Neural cell (in vitro differentiated cells): Measurements from ENCODE around the gene ATXN7L1. TPM values are rescaled to one million over a fixed set of nuclear protein-coding genes. Genes with fewer than 3 reads are reported as not detected.

Source experiments
- H2AFZ ChIP-seq: fragments of 200-600, 300-800 bp; sonication (generic), shearing (Covaris generic); 2 replicates; pipeline ENCODE4 v1.6.0; 2014; ENCODE audit warnings: low read depth, mild to moderate bottlenecking, antibody characterized with exemption, low read length, moderate library complexity
- H3F3A ChIP-seq: fragments of 200-600 bp; shearing (Covaris generic); 2 replicates; pipeline ENCODE4 v1.6.1; 2016; ENCODE audit warnings: mild to moderate bottlenecking, moderate library complexity, mixed read lengths, antibody characterized with exemption, low read length; ENCODE audit not compliant: insufficient read depth, poor library complexity, severe bottlenecking
- H3K27ac ChIP-seq: fragments of 200-600, 300-800 bp; sonication (generic), shearing (Covaris generic); 2 replicates; pipeline ENCODE4 v1.5.1; 2014; ENCODE audit warnings: mild to moderate bottlenecking, low read length, moderate library complexity
- H3K27me3 ChIP-seq: fragments of 300-800, 200-600 bp; sonication (generic), shearing (Covaris generic); 2 replicates; pipeline ENCODE4 v1.6.0; 2014; ENCODE audit warnings: mild to moderate bottlenecking, low read depth, low read length, moderate library complexity; ENCODE audit not compliant: insufficient read depth
- H3K36me3 ChIP-seq: fragments of 300-800, 200-600 bp; sonication (generic), shearing (Covaris generic); 2 replicates; pipeline ENCODE4 v1.5.1; 2014; ENCODE audit warnings: mild to moderate bottlenecking, antibody characterized with exemption, low read length, moderate library complexity; ENCODE audit not compliant: insufficient read depth
- H3K4me2 ChIP-seq: fragments of 300-800, 200-600 bp; sonication (generic), shearing (Covaris generic); 2 replicates; pipeline ENCODE4 v1.6.0; 2014; ENCODE audit warnings: mild to moderate bottlenecking, low read length
- H3K4me3 ChIP-seq: fragments of 300-800, 200-600 bp; sonication (generic), shearing (Covaris generic); 2 replicates; pipeline ENCODE4 v1.5.1; 2014; ENCODE audit warnings: mild to moderate bottlenecking, low read length, moderate library complexity
- H3K79me2 ChIP-seq: fragments of 200-600 bp; shearing (Covaris generic); replicated peaks from 2 replicates; pipeline ENCODE4 v1.6.0; 2014; ENCODE audit warnings: mild to moderate bottlenecking, low read length, moderate library complexity; ENCODE audit not compliant: insufficient read depth
- H3K9ac ChIP-seq: fragments of 300-800, 200-600 bp; sonication (generic), shearing (Covaris generic); 2 replicates; pipeline ENCODE4 v1.6.1; 2016; ENCODE audit warnings: mild to moderate bottlenecking, low read length, mixed read lengths
- H3K9me2 ChIP-seq: fragments of 200-600 bp; shearing (Covaris generic); 2 replicates; pipeline ENCODE4 v1.6.1; 2016; ENCODE audit warnings: mild to moderate bottlenecking, low read length, mixed read lengths; ENCODE audit not compliant: insufficient read depth
- H3K9me3 ChIP-seq: fragments of 200-600, 300-800 bp; sonication (generic), shearing (Covaris generic); 2 replicates; pipeline ENCODE4 v1.6.1; 2016; ENCODE audit warnings: mild to moderate bottlenecking, mixed run types, low read length, moderate library complexity, mixed read lengths
- H4K20me1 ChIP-seq: fragments of 200-600 bp; shearing (Covaris generic); 2 replicates; pipeline ENCODE4 v1.6.1; 2016; ENCODE audit warnings: mild to moderate bottlenecking, mixed run types; ENCODE audit not compliant: insufficient read depth
- EP300 ChIP-seq: fragments of 450-650 bp; conservative IDR thresholded peaks from 2 replicates; pipeline ENCODE4 v1.6.1; 2014; ENCODE audit warnings: antibody characterized with exemption, mild to moderate bottlenecking, moderate library complexity; ENCODE audit not compliant: poor library complexity, severe bottlenecking
- EZH2 ChIP-seq: fragments of 200-600, 300-800 bp; shearing (Covaris generic), sonication (generic); IDR thresholded peaks from 2 replicates; pipeline ENCODE4 v1.6.1; 2014; ENCODE audit warnings: antibody characterized with exemption, low read length, borderline replicate concordance, mild to moderate bottlenecking; ENCODE audit not compliant: insufficient read depth, poor library complexity, severe bottlenecking
- MXI1 ChIP-seq: fragments of 450-650 bp; conservative IDR thresholded peaks from 2 replicates; pipeline ENCODE4 v1.6.1; 2014; ENCODE audit warnings: antibody characterized with exemption, mild to moderate bottlenecking; ENCODE audit not compliant: poor library complexity, severe bottlenecking
- POLR2AphosphoS5 ChIP-seq: IDR thresholded peaks from 2 replicates; pipeline ENCODE4 v1.6.1; 2012
- RAD21 ChIP-seq: fragments of 450-650 bp; conservative IDR thresholded peaks from 2 replicates; pipeline ENCODE4 v1.6.1; 2014; ENCODE audit warnings: antibody characterized with exemption, mild to moderate bottlenecking, moderate library complexity
- SMC3 ChIP-seq: fragments of 450-650 bp; conservative IDR thresholded peaks from 2 replicates; pipeline ENCODE4 v1.6.1; 2014; ENCODE audit warnings: antibody characterized with exemption, mild to moderate bottlenecking, moderate library complexity; ENCODE audit not compliant: poor library complexity
- TAF1 ChIP-seq: IDR thresholded peaks from 2 replicates; pipeline ENCODE4 v1.6.1; 2012; ENCODE audit warnings: low read depth
- polyA plus RNA-seq: library from polyadenylated mRNA; depleted of rRNA; stranded (reverse); fragments of >200 nt; gene quantifications from 2 replicates; pipeline ENCODE4 v1.2.3, GENCODE V29; 2014
- TF ChIP-seq, protein P1 (sequence below): IDR thresholded peaks from 2 replicates; pipeline ENCODE4 v1.6.1; 2012; ENCODE audit warnings: borderline replicate concordance
- TF ChIP-seq, protein P2 (sequence below): fragments of 450-650 bp; IDR thresholded peaks from 2 replicates; pipeline ENCODE4 v1.5.1; 2014; ENCODE audit warnings: antibody characterized with exemption, mild to moderate bottlenecking, moderate library complexity; ENCODE audit not compliant: poor library complexity, severe bottlenecking

ATXN7L1 gene
- polyA plus RNA-seq, 1 donor from 2014 or later = 4.3 TPM

DNA sequence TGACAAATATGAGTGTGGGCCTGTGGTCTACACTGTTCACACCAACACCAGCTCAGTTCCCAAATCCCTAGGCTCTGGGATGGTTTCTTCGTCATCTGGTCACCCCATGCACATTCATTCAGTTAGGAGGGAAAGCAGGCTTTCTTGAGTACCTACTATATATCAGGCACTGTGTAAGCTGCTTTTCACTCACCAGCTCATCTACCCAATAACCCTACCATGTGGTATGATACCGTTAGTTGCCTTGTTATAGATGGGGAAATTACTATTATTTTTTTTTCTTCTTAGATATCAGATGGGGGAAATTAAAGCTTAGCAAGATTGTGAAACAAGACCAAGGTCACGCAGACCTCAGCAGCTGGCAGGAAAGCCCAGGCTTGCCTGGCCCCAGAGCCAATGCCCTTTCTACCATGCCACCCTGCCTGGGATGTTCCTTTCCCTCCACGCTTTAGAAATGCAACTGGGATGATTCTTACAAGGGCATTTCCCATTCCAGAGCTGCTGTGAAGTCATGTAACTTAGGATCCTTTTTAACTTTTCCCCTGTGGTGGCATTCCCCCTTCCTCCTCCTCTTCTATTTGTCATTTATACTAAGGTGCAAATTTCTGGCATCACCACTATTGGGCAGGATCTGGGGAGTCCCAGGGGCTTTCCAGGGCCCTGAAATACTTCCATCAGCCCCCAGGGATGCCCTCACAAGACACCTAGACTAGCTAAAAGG is 202.0 kb downstream of the ATXN7L1 start:
- no peak overlapping the region for H2AFZ ChIP-seq
- no peaks in the 10 kb centered on the region for H3K9me2 ChIP-seq
- H3K27ac ChIP-seq = no peak overlapping the region
- H3K4me2 ChIP-seq = no peak overlapping the region
- no peak for TF ChIP-seq POLR2AphosphoS5
- TF ChIP-seq RAD21 = no peak
- H3K36me3 ChIP-seq = no peaks in the 10 kb centered on the region
- no peaks in the 10 kb centered on the region for H3K79me2 ChIP-seq
- no peaks in the 10 kb centered on the region for H3K27me3 ChIP-seq
- no peaks in the 10 kb centered on the region for H3K9me3 ChIP-seq
- H4K20me1 ChIP-seq = no peaks in the 10 kb centered on the region
- no peak overlapping the region for H3K4me3 ChIP-seq
- no peak overlapping the region for H3K9ac ChIP-seq
- H3F3A ChIP-seq = no peaks in the 10 kb centered on the region

DNA sequence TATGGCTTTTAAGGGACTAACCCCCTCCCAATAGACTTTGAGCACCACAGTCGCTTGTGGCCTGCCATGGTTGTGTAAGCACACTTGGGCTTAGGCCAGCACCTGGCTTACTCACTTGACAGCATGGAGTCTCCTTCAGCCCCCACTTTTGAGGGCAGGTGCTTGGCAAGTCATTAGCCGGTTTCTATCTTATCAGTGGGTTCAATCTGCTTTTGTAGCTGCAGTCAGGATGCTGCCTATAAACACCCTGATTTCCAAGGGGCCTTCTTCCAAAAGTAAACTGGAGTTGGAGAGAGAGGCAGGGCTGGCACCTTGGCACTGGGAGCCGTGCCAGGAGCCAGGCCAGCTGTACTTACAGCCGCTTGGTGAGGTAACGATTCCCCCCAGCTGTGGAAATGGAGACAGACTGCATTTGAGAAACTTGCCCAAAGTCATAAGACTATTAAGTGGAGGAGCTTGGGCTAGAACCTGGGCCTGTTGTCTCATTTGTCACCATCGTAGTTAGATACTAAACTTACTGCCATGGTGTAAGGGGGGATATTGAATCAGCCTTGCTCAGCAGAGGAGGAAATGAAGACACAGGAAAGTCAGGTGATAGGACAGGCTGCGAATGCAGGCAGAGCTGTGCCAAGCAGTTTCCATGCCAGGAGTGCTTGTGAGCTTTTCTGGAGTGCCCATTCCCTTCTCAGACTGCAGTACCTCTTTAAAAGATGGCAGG is 202.9 kb downstream of the ATXN7L1 start:
- no peaks in the 10 kb centered on the region for H3F3A ChIP-seq
- H2AFZ ChIP-seq = no peak overlapping the region
- H3K79me2 ChIP-seq = no peaks in the 10 kb centered on the region
- no peak overlapping the region for H3K4me3 ChIP-seq
- TF ChIP-seq, protein P1, sequence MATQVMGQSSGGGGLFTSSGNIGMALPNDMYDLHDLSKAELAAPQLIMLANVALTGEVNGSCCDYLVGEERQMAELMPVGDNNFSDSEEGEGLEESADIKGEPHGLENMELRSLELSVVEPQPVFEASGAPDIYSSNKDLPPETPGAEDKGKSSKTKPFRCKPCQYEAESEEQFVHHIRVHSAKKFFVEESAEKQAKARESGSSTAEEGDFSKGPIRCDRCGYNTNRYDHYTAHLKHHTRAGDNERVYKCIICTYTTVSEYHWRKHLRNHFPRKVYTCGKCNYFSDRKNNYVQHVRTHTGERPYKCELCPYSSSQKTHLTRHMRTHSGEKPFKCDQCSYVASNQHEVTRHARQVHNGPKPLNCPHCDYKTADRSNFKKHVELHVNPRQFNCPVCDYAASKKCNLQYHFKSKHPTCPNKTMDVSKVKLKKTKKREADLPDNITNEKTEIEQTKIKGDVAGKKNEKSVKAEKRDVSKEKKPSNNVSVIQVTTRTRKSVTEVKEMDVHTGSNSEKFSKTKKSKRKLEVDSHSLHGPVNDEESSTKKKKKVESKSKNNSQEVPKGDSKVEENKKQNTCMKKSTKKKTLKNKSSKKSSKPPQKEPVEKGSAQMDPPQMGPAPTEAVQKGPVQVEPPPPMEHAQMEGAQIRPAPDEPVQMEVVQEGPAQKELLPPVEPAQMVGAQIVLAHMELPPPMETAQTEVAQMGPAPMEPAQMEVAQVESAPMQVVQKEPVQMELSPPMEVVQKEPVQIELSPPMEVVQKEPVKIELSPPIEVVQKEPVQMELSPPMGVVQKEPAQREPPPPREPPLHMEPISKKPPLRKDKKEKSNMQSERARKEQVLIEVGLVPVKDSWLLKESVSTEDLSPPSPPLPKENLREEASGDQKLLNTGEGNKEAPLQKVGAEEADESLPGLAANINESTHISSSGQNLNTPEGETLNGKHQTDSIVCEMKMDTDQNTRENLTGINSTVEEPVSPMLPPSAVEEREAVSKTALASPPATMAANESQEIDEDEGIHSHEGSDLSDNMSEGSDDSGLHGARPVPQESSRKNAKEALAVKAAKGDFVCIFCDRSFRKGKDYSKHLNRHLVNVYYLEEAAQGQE = no peak
- TF ChIP-seq RAD21 (no peak), EZH2 (no peak), EP300 (no peak), MXI1 (no peak), POLR2AphosphoS5 (no peak), SMC3 (no peak), TAF1 (no peak)
- TF ChIP-seq, protein P2, sequence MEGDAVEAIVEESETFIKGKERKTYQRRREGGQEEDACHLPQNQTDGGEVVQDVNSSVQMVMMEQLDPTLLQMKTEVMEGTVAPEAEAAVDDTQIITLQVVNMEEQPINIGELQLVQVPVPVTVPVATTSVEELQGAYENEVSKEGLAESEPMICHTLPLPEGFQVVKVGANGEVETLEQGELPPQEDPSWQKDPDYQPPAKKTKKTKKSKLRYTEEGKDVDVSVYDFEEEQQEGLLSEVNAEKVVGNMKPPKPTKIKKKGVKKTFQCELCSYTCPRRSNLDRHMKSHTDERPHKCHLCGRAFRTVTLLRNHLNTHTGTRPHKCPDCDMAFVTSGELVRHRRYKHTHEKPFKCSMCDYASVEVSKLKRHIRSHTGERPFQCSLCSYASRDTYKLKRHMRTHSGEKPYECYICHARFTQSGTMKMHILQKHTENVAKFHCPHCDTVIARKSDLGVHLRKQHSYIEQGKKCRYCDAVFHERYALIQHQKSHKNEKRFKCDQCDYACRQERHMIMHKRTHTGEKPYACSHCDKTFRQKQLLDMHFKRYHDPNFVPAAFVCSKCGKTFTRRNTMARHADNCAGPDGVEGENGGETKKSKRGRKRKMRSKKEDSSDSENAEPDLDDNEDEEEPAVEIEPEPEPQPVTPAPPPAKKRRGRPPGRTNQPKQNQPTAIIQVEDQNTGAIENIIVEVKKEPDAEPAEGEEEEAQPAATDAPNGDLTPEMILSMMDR = no peak
- H4K20me1 ChIP-seq = no peaks in the 10 kb centered on the region
- no peak overlapping the region for H3K4me2 ChIP-seq
- no peaks in the 10 kb centered on the region for H3K9me3 ChIP-seq
- H3K27me3 ChIP-seq = no peaks in the 10 kb centered on the region
- H3K27ac ChIP-seq = no peak overlapping the region
- no peaks in the 10 kb centered on the region for H3K9me2 ChIP-seq
- H3K9ac ChIP-seq = no peak overlapping the region
- H3K36me3 ChIP-seq = no peaks in the 10 kb centered on the region
